Measurements from ENCODE around the gene FAM53B.

Gene FAM53B

GRCh38 chr10:124762281-124762680, 18.1 kb upstream of the FAM53B start:
- Histone ChIP-seq H3K4me3 (ENCODE audit: low read length in 2 of 2) (no peak overlapping the region), H3K18ac (ENCODE audit: low read length) (no peak overlapping the region), H3K4me1 (ENCODE audit: control insufficient read depth in 2 of 2, insufficient read depth in 1 of 2, low read depth in 1 of 2, low read length in 2 of 2) (peaks cover 0 to 11% of the 10 kb centered on the region in 2 donors), H2BK12ac (ENCODE audit: low read length) (no peak overlapping the region), H3K9me3 (replicated peaks in 1 of 2; ENCODE audit: control insufficient read depth in 2 of 2, insufficient read depth in 1 of 2, low read depth in 1 of 2, low read length in 2 of 2) (no peaks in the 10 kb centered on the region), H3K27me3 (ENCODE audit: control insufficient read depth in 3 of 3, insufficient read depth in 3 of 3, low read depth in 1 of 3, low read length in 3 of 3) (no peaks in the 10 kb centered on the region), H3K4me2 (ENCODE audit: insufficient read depth, low read length, poor library complexity, severe bottlenecking) (no peak overlapping the region), H3K9ac (ENCODE audit: low read depth, low read length, poor library complexity) (no peak overlapping the region), H2AK5ac (ENCODE audit: low read depth, low read length) (no peak overlapping the region), H3K27ac (replicated peaks; ENCODE audit: low read length) (no peak overlapping the region), H2AFZ (ENCODE audit: low read length) (no peak overlapping the region), H3K14ac (ENCODE audit: low read length) (no peak overlapping the region), H4K8ac (ENCODE audit: low read depth, low read length) (no peak overlapping the region), H3K36me3 (replicated peaks in 1 of 2; ENCODE audit: control insufficient read depth in 2 of 2, insufficient read depth in 2 of 2, low read length in 2 of 2) (peaks cover 6 to 84% of the 10 kb centered on the region in 2 donors), H3K23ac (ENCODE audit: low read depth, low read length, poor library complexity) (no peak overlapping the region), H3K79me1 (ENCODE audit: low read depth, low read length) (no peaks in the 10 kb centered on the region), H4K91ac (ENCODE audit: low read depth, low read length, poor library complexity) (no peak overlapping the region), H2BK120ac (ENCODE audit: low read depth, low read length) (no peak overlapping the region), H2BK5ac (ENCODE audit: low read length) (no peak overlapping the region), H3K4ac (ENCODE audit: low read length) (no peak overlapping the region), H2BK15ac (ENCODE audit: low read length) (no peak overlapping the region)
- WGBS, 2 donors (ENCODE audit: extremely low coverage in 2 of 2, insufficient read length in 2 of 2, insufficient replicate concordance in 1 of 2) = no CpG with 5 or more reads among the region's 5 CpGs
- DNase-seq (ENCODE audit: low spot score) = no peak

GRCh38 chr10:124756156-124756903, 12.2 kb upstream of the FAM53B start:
- H4K8ac ChIP-seq (ENCODE audit: low read depth, low read length) = no peak overlapping the region
- H3K23ac ChIP-seq (ENCODE audit: low read depth, low read length, poor library complexity) = no peak overlapping the region
- H2BK120ac ChIP-seq (ENCODE audit: low read depth, low read length) = no peak overlapping the region
- WGBS, 2 donors (ENCODE audit: extremely low coverage in 2 of 2, insufficient read length in 2 of 2, insufficient replicate concordance in 1 of 2) = no CpG with 5 or more reads among the region's 5 CpGs
- peaks cover 0 to 3% of the 10 kb centered on the region in 2 donors for H3K9me3 ChIP-seq (replicated peaks in 1 of 2; ENCODE audit: control insufficient read depth in 2 of 2, insufficient read depth in 1 of 2, low read depth in 1 of 2, low read length in 2 of 2)
- H2BK15ac ChIP-seq (ENCODE audit: low read length) = no peak overlapping the region
- no peak overlapping the region for H2BK12ac ChIP-seq (ENCODE audit: low read length)
- H3K4ac ChIP-seq (ENCODE audit: low read length) = no peak overlapping the region
- H2AFZ ChIP-seq (ENCODE audit: low read length) = no peak overlapping the region
- no peak overlapping the region for H3K9ac ChIP-seq (ENCODE audit: low read depth, low read length, poor library complexity)
- no peak overlapping the region for H4K91ac ChIP-seq (ENCODE audit: low read depth, low read length, poor library complexity)
- no peak overlapping the region for H3K4me3 ChIP-seq (ENCODE audit: low read length in 2 of 2)
- DNase-seq (ENCODE audit: low spot score) = no peak
- no peak overlapping the region for H2BK5ac ChIP-seq (ENCODE audit: low read length)
- no peak overlapping the region for H3K18ac ChIP-seq (ENCODE audit: low read length)
- H3K14ac ChIP-seq (ENCODE audit: low read length) = no peak overlapping the region
- no peak overlapping the region for H3K4me2 ChIP-seq (ENCODE audit: insufficient read depth, low read length, poor library complexity, severe bottlenecking)
- H3K36me3 ChIP-seq (replicated peaks in 1 of 2; ENCODE audit: control insufficient read depth in 2 of 2, insufficient read depth in 2 of 2, low read length in 2 of 2) = peaks cover 9 to 69% of the 10 kb centered on the region in 2 donors
- peaks cover 0 to 21% of the 10 kb centered on the region in 2 donors for H3K4me1 ChIP-seq (ENCODE audit: control insufficient read depth in 2 of 2, insufficient read depth in 1 of 2, low read depth in 1 of 2, low read length in 2 of 2)
- H3K79me1 ChIP-seq (ENCODE audit: low read depth, low read length) = no peaks in the 10 kb centered on the region
- H2AK5ac ChIP-seq (ENCODE audit: low read depth, low read length) = no peak overlapping the region
- H3K27ac ChIP-seq (replicated peaks; ENCODE audit: low read length) = no peak overlapping the region
- H3K27me3 ChIP-seq (ENCODE audit: control insufficient read depth in 3 of 3, insufficient read depth in 3 of 3, low read depth in 1 of 3, low read length in 3 of 3) = no peaks in the 10 kb centered on the region

GRCh38 chr10:124755581-124755980, 11.4 kb upstream of the FAM53B start:
- no peak overlapping the region for H2AK5ac ChIP-seq (ENCODE audit: low read depth, low read length)
- H3K9ac ChIP-seq (ENCODE audit: low read depth, low read length, poor library complexity) = no peak overlapping the region
- H3K79me1 ChIP-seq (ENCODE audit: low read depth, low read length) = no peaks in the 10 kb centered on the region
- H3K27me3 ChIP-seq (ENCODE audit: control insufficient read depth in 3 of 3, insufficient read depth in 3 of 3, low read depth in 1 of 3, low read length in 3 of 3) = no peaks in the 10 kb centered on the region
- H3K14ac ChIP-seq (ENCODE audit: low read length) = no peak overlapping the region
- H3K4me1 ChIP-seq (ENCODE audit: control insufficient read depth in 2 of 2, insufficient read depth in 1 of 2, low read depth in 1 of 2, low read length in 2 of 2) = peaks cover 0 to 21% of the 10 kb centered on the region in 2 donors
- H3K4ac ChIP-seq (ENCODE audit: low read length) = no peak overlapping the region
- no peak for DNase-seq (ENCODE audit: low spot score)
- no peak overlapping the region for H3K23ac ChIP-seq (ENCODE audit: low read depth, low read length, poor library complexity)
- no peak overlapping the region for H2AFZ ChIP-seq (ENCODE audit: low read length)
- no peak overlapping the region for H4K8ac ChIP-seq (ENCODE audit: low read depth, low read length)
- H3K9me3 ChIP-seq (replicated peaks in 1 of 2; ENCODE audit: control insufficient read depth in 2 of 2, insufficient read depth in 1 of 2, low read depth in 1 of 2, low read length in 2 of 2) = peaks cover 0 to 3% of the 10 kb centered on the region in 2 donors
- no peak overlapping the region for H2BK5ac ChIP-seq (ENCODE audit: low read length)
- H3K36me3 ChIP-seq (replicated peaks in 1 of 2; ENCODE audit: control insufficient read depth in 2 of 2, insufficient read depth in 2 of 2, low read length in 2 of 2) = peaks cover 7 to 63% of the 10 kb centered on the region in 2 donors
- no peak overlapping the region for H3K4me3 ChIP-seq (ENCODE audit: low read length in 2 of 2)
- WGBS, 2 donors (ENCODE audit: extremely low coverage in 2 of 2, insufficient read length in 2 of 2, insufficient replicate concordance in 1 of 2) = no CpG with 5 or more reads among the region's 2 CpGs
- H2BK12ac ChIP-seq (ENCODE audit: low read length) = no peak overlapping the region
- no peak overlapping the region for H4K91ac ChIP-seq (ENCODE audit: low read depth, low read length, poor library complexity)
- H2BK120ac ChIP-seq (ENCODE audit: low read depth, low read length) = no peak overlapping the region
- H3K4me2 ChIP-seq (ENCODE audit: insufficient read depth, low read length, poor library complexity, severe bottlenecking) = no peak overlapping the region
- H3K18ac ChIP-seq (ENCODE audit: low read length) = no peak overlapping the region
- no peak overlapping the region for H2BK15ac ChIP-seq (ENCODE audit: low read length)
- no peak overlapping the region for H3K27ac ChIP-seq (replicated peaks; ENCODE audit: low read length)

- H3K14ac ChIP-seq (ENCODE audit: low read length) = no peak overlapping the region
- H2BK120ac ChIP-seq (ENCODE audit: low read depth, low read length) = no peak overlapping the region
- H3K4me2 ChIP-seq (ENCODE audit: insufficient read depth, low read length, poor library complexity, severe bottlenecking) = no peak overlapping the region
- no peaks in the 10 kb centered on the region for H3K27me3 ChIP-seq (ENCODE audit: control insufficient read depth in 3 of 3, insufficient read depth in 3 of 3, low read depth in 1 of 3, low read length in 3 of 3)
- WGBS, 2 donors (ENCODE audit: extremely low coverage in 2 of 2, insufficient read length in 2 of 2, insufficient replicate concordance in 1 of 2) = no CpG with 5 or more reads among the region's 5 CpGs
- H3K4me1 ChIP-seq (ENCODE audit: control insufficient read depth in 2 of 2, insufficient read depth in 1 of 2, low read depth in 1 of 2, low read length in 2 of 2) = peaks cover 0 to 21% of the 10 kb centered on the region in 2 donors
- H3K9ac ChIP-seq (ENCODE audit: low read depth, low read length, poor library complexity) = no peak overlapping the region
- no peak overlapping the region for H2BK15ac ChIP-seq (ENCODE audit: low read length)
- no peak overlapping the region for H2AFZ ChIP-seq (ENCODE audit: low read length)
- H3K18ac ChIP-seq (ENCODE audit: low read length) = no peak overlapping the region
- no peak overlapping the region for H2BK12ac ChIP-seq (ENCODE audit: low read length)
- no peak overlapping the region for H3K4ac ChIP-seq (ENCODE audit: low read length)
- H3K36me3 ChIP-seq (replicated peaks in 1 of 2; ENCODE audit: control insufficient read depth in 2 of 2, insufficient read depth in 2 of 2, low read length in 2 of 2) = peaks cover 4 to 55% of the 10 kb centered on the region in 2 donors
- no peak overlapping the region for H3K27ac ChIP-seq (replicated peaks; ENCODE audit: low read length)
- H3K79me1 ChIP-seq (ENCODE audit: low read depth, low read length) = no peaks in the 10 kb centered on the region
- H4K8ac ChIP-seq (ENCODE audit: low read depth, low read length) = no peak overlapping the region
- H4K91ac ChIP-seq (ENCODE audit: low read depth, low read length, poor library complexity) = no peak overlapping the region
- no peak overlapping the region for H3K23ac ChIP-seq (ENCODE audit: low read depth, low read length, poor library complexity)
- peaks cover 0 to 3% of the 10 kb centered on the region in 2 donors for H3K9me3 ChIP-seq (replicated peaks in 1 of 2; ENCODE audit: control insufficient read depth in 2 of 2, insufficient read depth in 1 of 2, low read depth in 1 of 2, low read length in 2 of 2)
- H3K4me3 ChIP-seq (ENCODE audit: low read length in 2 of 2) = no peak overlapping the region
- DNase-seq (ENCODE audit: low spot score) = no peak
- H2BK5ac ChIP-seq (ENCODE audit: low read length) = no peak overlapping the region
- H2AK5ac ChIP-seq (ENCODE audit: low read depth, low read length) = no peak overlapping the region
Measured at GRCh38 chr10:124754227-124754626, 10.0 kb upstream of the FAM53B start.

Measured in neuronal stem cell (in vitro differentiated cells).